ENCODE data around the gene EVL.

EVL gene

GRCh38 chr14:100106250-100107112, 41.3 kb downstream of the EVL start:
- no peak for DNase-seq (ENCODE audit: low read depth in 2 of 2)
- H3K4me3 ChIP-seq (replicated peaks in 1 of 2; ENCODE audit: low read depth in 2 of 2, low read length in 2 of 2), result no peak overlapping the region
- no peak for TF ChIP-seq CTCF (IDR thresholded peaks at IDR 0.05; ENCODE audit: low read depth, low read length)

DNA sequence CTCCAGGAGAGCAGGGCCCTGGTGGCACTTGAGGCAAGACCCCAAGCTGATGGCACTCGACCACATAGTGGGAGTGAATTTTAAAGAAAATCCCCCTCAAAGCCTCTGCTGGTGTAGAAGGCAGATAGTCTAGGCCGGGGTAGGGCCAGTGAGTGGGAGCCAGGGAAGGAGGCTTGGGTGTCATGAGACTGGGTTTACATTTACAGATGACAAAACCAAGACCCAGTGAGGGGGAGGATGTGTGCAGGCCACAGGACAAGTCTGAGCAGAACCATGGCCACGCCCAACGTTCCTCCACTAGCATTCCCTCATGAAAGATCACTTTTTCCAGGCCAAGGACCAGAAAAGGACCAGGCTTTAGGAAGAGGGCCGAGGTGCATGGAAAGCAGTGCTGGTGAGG, 42.0 kb downstream of the EVL start:
- no peak for DNase-seq (ENCODE audit: low read depth in 2 of 2)
- H3K4me3 ChIP-seq (replicated peaks in 1 of 2; ENCODE audit: low read depth in 2 of 2, low read length in 2 of 2), result no peak overlapping the region
- TF ChIP-seq CTCF (IDR thresholded peaks at IDR 0.05; ENCODE audit: low read depth, low read length), result no peak

GRCh38 chr14:100108042-100108825, 43.0 kb downstream of the EVL start:
- no peak overlapping the region for H3K4me3 ChIP-seq (replicated peaks in 1 of 2; ENCODE audit: low read depth in 2 of 2, low read length in 2 of 2)
- TF ChIP-seq CTCF (IDR thresholded peaks at IDR 0.05; ENCODE audit: low read depth, low read length), result peak; percentile 95
- peak; percentile 76 to 77 for DNase-seq (ENCODE audit: low read depth in 2 of 2)

GRCh38 chr14:100108840-100109593, 43.8 kb downstream of the EVL start:
- no peak for TF ChIP-seq CTCF (IDR thresholded peaks at IDR 0.05; ENCODE audit: low read depth, low read length)
- peak in 1 of 2 donors; percentile 80 for DNase-seq (ENCODE audit: low read depth in 2 of 2)

GRCh38 chr14:100109594-100109955, 44.4 kb downstream of the EVL start:
- no peak for DNase-seq (ENCODE audit: low read depth in 2 of 2)
- no peak for TF ChIP-seq CTCF (IDR thresholded peaks at IDR 0.05; ENCODE audit: low read depth, low read length)
- no peak overlapping the region for H3K4me3 ChIP-seq (replicated peaks in 1 of 2; ENCODE audit: low read depth in 2 of 2, low read length in 2 of 2)

More at GRCh38 chr14:100108840-100109593, 43.8 kb downstream of the EVL start:
- H3K4me3 ChIP-seq (replicated peaks in 1 of 2; ENCODE audit: low read depth in 2 of 2, low read length in 2 of 2), result no peak overlapping the region

DNA sequence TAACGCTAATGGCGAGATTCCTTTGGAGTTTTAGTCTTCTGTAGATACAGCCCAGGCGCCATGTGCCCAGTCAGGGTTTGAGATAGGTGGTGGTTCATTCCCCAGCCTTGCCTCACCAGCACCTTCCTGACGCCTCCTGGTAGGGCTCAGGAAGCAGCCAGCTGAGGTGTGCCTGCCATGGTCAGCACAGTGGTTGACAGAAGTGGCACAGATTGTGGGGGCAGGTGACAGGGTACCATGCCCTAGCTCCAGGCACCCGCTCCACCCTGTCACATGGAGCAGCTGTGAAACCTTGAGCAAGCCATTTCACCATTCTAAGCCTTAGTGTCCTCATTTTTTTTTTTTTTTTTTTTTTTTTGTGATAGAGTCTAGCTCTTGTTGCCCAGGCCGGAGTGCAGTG, 45.6 kb downstream of the EVL start:
- no peak overlapping the region for H3K4me3 ChIP-seq (replicated peaks in 1 of 2; ENCODE audit: low read depth in 2 of 2, low read length in 2 of 2)
- TF ChIP-seq CTCF (IDR thresholded peaks at IDR 0.05; ENCODE audit: low read depth, low read length), result no peak
- no peak for DNase-seq (ENCODE audit: low read depth in 2 of 2)

All from cardiac fibroblast (primary cell).